HCT116 (cell line): ENCODE data around the gene LAMA1.

Source experiments
- CEBPB ChIP-seq: IDR thresholded peaks from 2 replicates; pipeline ENCODE4 v1.6.1; 2012; ENCODE audit warnings: low read depth
- CTCF ChIP-seq, 3 experiments: fragments of 200-600 bp in 1 of 3; sonication (generic) in 1 of 3; IDR thresholded peaks in 2 of 3; conservative IDR thresholded peaks in 1 of 3; 2 replicates each; pipeline ENCODE4 v1.5.1; 2012 to 2017; ENCODE audit warnings: low read depth in 2 of 3, low read length in 2 of 3, antibody characterized with exemption in 1 of 3, borderline replicate concordance in 1 of 3, control low read depth in 1 of 3, mild to moderate bottlenecking in 1 of 3, mixed read lengths in 1 of 3, mixed run types in 1 of 3, moderate library complexity in 1 of 3; ENCODE audit not compliant: insufficient read depth in 1 of 3
- EGR1 ChIP-seq: IDR thresholded peaks from 2 replicates; pipeline ENCODE4 v1.6.1; 2012; ENCODE audit warnings: low read depth
- ELF1 ChIP-seq: IDR thresholded peaks from 2 replicates; pipeline ENCODE4 v1.6.1; 2012; ENCODE audit warnings: low read depth, borderline replicate concordance
- EZH2phosphoT487 ChIP-seq: fragments of 200-600 bp; IDR thresholded peaks from 2 replicates; pipeline ENCODE4 v1.6.1; 2018; ENCODE audit warnings: antibody characterized with exemption, borderline replicate concordance
- MAX ChIP-seq: IDR thresholded peaks from 2 replicates; pipeline ENCODE4 v1.6.1; 2012
- POLR2A ChIP-seq: IDR thresholded peaks from 2 replicates; pipeline ENCODE4 v1.7.0; 2011; ENCODE audit warnings: borderline replicate concordance; ENCODE audit not compliant: insufficient read depth, insufficient read length; ENCODE audit errors: extremely low read depth
- POLR2AphosphoS5 ChIP-seq: IDR thresholded peaks from 2 replicates; pipeline ENCODE4 v1.6.1; 2011; ENCODE audit warnings: mild to moderate bottlenecking, low read depth, low read length, moderate library complexity
- RAD21 ChIP-seq: IDR thresholded peaks from 2 replicates; pipeline ENCODE4 v1.6.1; 2012; ENCODE audit warnings: low read depth, mild to moderate bottlenecking
- TCF7L2 ChIP-seq: IDR thresholded peaks from 2 replicates; pipeline ENCODE4 v1.7.0; 2011; ENCODE audit warnings: borderline replicate concordance, inconsistent platforms; ENCODE audit not compliant: insufficient read depth, insufficient read length; ENCODE audit errors: extremely low read depth
- ZFX ChIP-seq: fragments of 450-650 bp; IDR thresholded peaks from 2 replicates; pipeline ENCODE4 v1.6.1; 2017
- TF ChIP-seq, protein P1 (sequence below): IDR thresholded peaks from 2 replicates; pipeline ENCODE4 v1.6.1; 2012; ENCODE audit warnings: low read depth

DNA sequence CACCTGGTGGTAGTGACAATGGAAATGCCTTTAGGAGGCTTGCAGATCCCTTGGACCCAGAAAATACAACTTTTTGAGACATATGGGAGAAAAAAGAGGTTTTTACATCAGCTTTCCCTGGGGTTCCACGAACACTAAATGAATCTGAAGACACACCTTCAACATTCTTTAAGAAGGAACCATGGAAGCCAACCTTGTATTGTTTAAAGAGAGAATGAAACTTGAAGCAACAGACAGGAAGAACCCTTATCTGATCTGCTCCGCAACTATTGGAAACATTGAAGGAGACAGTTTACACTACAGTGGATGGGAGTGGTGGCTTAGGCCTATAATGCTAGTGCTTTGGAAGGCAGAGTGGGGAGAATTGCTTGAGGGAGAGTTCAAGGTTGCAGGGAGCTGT, 190.4 kb downstream of the LAMA1 start:
- TF ChIP-seq ZFX (no peak), POLR2A (no peak), CTCF (IDR thresholded peaks at IDR 0.05 in 2 of 3, conservative IDR thresholded peaks at IDR 0.05 in 1 of 3; ENCODE audit: borderline replicate concordance in 1 of 3, insufficient read depth in 1 of 3, low read depth in 2 of 3, low read length in 2 of 3) (no peak), RAD21 (no peak), CEBPB (no peak), ELF1 (no peak), POLR2AphosphoS5 (no peak), EGR1 (no peak), TCF7L2 (no peak), MAX (no peak), EZH2phosphoT487 (no peak)
- TF ChIP-seq, protein P1, sequence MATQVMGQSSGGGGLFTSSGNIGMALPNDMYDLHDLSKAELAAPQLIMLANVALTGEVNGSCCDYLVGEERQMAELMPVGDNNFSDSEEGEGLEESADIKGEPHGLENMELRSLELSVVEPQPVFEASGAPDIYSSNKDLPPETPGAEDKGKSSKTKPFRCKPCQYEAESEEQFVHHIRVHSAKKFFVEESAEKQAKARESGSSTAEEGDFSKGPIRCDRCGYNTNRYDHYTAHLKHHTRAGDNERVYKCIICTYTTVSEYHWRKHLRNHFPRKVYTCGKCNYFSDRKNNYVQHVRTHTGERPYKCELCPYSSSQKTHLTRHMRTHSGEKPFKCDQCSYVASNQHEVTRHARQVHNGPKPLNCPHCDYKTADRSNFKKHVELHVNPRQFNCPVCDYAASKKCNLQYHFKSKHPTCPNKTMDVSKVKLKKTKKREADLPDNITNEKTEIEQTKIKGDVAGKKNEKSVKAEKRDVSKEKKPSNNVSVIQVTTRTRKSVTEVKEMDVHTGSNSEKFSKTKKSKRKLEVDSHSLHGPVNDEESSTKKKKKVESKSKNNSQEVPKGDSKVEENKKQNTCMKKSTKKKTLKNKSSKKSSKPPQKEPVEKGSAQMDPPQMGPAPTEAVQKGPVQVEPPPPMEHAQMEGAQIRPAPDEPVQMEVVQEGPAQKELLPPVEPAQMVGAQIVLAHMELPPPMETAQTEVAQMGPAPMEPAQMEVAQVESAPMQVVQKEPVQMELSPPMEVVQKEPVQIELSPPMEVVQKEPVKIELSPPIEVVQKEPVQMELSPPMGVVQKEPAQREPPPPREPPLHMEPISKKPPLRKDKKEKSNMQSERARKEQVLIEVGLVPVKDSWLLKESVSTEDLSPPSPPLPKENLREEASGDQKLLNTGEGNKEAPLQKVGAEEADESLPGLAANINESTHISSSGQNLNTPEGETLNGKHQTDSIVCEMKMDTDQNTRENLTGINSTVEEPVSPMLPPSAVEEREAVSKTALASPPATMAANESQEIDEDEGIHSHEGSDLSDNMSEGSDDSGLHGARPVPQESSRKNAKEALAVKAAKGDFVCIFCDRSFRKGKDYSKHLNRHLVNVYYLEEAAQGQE = no peak
